AG04450 (cell line): Measurements from ENCODE around the gene ZFYVE21. TPM values are rescaled to one million over a fixed set of nuclear protein-coding genes. Genes with fewer than 3 reads are reported as not detected.

ENCODE experiments used
- CTCF ChIA-PET: fragments of 300-600, 350-600 bp; formaldehyde crosslinking; extraction: SDS; loops from one replicate; lab custom pipeline; 2022; ENCODE audit warnings: antibody characterized with exemption, inconsistent platforms; lab: Charles Lee
- POLR2A ChIA-PET: fragments of 350-600 bp; formaldehyde crosslinking; extraction: SDS; loops from one replicate; lab custom pipeline; 2021; ENCODE audit warnings: antibody characterized with exemption, inconsistent platforms; lab: Yijun Ruan, JAX
- DNase-seq: peaks from one replicate; pipeline ENCODE4 v3.0.0-alpha.2; 2011; ENCODE audit warnings: low read depth, low spot score
- H3K27ac ChIP-seq: one replicate; pipeline ENCODE4 v1.5.1; 2012; ENCODE audit warnings: low read depth, low read length, control low read depth
- H3K27me3 ChIP-seq: one replicate; pipeline ENCODE4 v1.6.0; 2012; ENCODE audit warnings: low read length; ENCODE audit not compliant: control insufficient read depth, insufficient read depth
- H3K4me3 ChIP-seq: 2 replicates; pipeline ENCODE4 v1.5.1; 2011; ENCODE audit warnings: mild to moderate bottlenecking, low read depth, low read length, control low read depth
- H3K9me3 ChIP-seq: 2 replicates; pipeline ENCODE4 v1.5.1; 2012; ENCODE audit warnings: low read length; ENCODE audit not compliant: control insufficient read depth, insufficient read depth
- polyA plus RNA-seq: library from polyadenylated mRNA; depleted of rRNA; stranded (reverse); fragments of >200 nt; gene quantifications from 2 replicates; pipeline ENCODE4 v1.2.3, GENCODE V29; 2011
- TF ChIP-seq, protein P1 (sequence below): IDR thresholded peaks from 2 replicates; pipeline ENCODE4 v1.5.1; 2011; ENCODE audit warnings: low read depth, low read length, control low read depth, inconsistent platforms

ZFYVE21 gene
- polyA plus RNA-seq, 1 experiment: 77.5 TPM

DNA sequence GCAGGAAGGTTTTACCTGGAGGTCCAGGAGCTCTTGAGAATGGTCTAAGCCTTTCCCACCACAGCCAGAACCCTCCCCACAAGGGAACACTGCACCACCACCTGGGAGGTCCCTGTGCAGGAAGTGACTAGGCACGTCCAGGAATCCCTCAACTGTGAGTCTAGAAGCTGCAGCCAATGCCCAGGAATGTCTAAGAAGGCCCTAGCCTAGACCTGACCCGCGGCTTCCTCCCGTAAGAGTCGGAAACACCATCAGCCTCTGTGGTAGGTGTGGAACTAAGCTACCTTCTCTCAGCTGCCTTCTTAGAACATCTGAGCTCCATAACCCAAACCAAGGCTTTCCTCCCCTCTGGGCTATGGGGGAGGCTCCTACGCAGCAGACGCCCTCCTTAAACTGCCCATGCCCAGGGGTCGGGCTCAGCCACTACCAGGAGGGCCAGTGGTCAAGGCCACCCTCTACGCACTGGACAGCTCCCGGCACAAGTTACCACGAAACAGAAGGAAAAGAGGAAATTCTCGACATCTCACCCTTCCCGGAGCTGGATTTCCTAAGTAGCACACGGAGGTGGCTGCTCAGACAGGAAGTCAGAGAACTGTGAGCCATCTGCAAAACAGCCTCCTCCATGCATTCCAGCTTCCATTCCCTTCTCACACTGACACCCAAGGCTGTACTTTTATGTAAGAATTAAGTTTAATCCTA, 25.5 kb downstream of the ZFYVE21 start:
- POLR2A ChIA-PET: no interaction called here
- CTCF ChIA-PET: interaction anchor here (1.5 kb wide), 1 partner anchor 7 kb away, joined by 3 read pairs; no protein-coding TSS in a partner anchor
- Histone ChIP-seq H3K27ac (no peak overlapping the region), H3K27me3 (no peaks in the 10 kb centered on the region), H3K9me3 (peaks cover 4% of the 10 kb centered on the region; the same call in 1 of the 2 replicates), H3K4me3 (no peak overlapping the region)
- no peak for DNase-seq
- TF ChIP-seq, protein P1, sequence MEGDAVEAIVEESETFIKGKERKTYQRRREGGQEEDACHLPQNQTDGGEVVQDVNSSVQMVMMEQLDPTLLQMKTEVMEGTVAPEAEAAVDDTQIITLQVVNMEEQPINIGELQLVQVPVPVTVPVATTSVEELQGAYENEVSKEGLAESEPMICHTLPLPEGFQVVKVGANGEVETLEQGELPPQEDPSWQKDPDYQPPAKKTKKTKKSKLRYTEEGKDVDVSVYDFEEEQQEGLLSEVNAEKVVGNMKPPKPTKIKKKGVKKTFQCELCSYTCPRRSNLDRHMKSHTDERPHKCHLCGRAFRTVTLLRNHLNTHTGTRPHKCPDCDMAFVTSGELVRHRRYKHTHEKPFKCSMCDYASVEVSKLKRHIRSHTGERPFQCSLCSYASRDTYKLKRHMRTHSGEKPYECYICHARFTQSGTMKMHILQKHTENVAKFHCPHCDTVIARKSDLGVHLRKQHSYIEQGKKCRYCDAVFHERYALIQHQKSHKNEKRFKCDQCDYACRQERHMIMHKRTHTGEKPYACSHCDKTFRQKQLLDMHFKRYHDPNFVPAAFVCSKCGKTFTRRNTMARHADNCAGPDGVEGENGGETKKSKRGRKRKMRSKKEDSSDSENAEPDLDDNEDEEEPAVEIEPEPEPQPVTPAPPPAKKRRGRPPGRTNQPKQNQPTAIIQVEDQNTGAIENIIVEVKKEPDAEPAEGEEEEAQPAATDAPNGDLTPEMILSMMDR: no peak

DNA sequence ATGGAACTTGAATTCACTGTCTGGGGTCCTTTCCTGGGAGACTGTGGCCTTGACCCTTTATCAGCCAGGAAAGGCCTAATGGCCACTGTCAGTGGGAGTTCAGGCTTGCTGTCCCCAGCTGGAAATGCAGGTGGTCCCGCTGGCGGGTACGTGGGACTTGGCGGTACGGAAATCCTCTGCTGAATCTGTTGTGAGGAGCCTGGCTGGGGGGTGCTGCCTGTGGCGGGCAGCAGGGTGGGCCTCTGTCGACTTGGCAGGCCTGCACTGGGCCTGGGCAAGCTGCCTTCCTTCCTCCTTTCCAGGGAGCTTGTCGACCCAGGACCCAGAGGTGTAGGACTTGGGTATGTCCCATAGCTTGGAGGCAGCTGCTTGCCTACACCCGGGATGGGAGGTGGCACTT, 26.3 kb downstream of the ZFYVE21 start:
- H3K4me3 ChIP-seq: no peak overlapping the region
- CTCF ChIA-PET: interaction anchor here (1.5 kb wide), 1 partner anchor 8 kb away, joined by 3 read pairs; no protein-coding TSS in a partner anchor
- no peaks in the 10 kb centered on the region for H3K27me3 ChIP-seq
- TF ChIP-seq, protein P1: no peak
- no peak overlapping the region for H3K27ac ChIP-seq
- no peak for DNase-seq
- peaks cover 4% of the 10 kb centered on the region; the same call in 1 of the 2 replicates for H3K9me3 ChIP-seq
- POLR2A ChIA-PET: no interaction called here

DNA sequence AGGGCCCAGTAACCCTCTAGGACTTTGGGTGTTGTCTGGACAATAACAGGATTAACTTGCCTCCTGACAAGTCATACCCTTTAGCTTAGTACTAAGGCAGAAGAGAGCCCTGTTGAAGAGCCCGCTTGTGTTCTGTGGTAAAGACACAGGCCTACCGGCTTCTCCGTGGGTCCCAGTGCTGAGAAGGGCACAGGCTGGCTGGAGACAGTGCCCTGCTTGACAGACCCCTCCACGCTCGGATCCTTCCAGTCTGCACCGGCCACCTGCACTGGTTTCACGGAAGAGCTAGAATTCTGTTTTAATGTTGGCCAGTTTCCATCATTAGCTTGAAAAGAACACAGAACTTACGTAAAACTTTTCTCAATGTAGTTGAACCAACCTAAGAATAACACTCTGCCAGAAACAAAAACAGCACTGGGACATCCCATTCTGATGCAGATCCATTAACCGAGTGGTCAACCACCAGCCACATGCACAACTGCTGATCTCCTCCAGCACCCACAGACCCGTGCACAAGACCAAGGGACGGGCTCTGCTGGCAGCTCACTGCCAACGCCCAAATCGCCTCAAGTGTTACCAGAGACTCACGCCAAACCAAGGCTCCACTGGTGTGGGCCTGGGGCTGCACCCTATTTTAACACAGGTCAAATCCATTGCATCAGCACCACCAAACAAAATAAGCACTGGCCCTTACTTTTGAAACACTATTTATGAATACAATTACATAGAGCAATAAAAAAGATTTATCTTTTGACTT, 27.1 kb downstream of the ZFYVE21 start:
- CTCF ChIA-PET: interaction anchor here (1.5 kb wide), 1 partner anchor 9 kb away, joined by 3 read pairs; no protein-coding TSS in a partner anchor
- TF ChIP-seq, protein P1: no peak
- H3K9me3 ChIP-seq: peaks cover 4% of the 10 kb centered on the region; the same call in 1 of the 2 replicates
- DNase-seq: no peak
- POLR2A ChIA-PET: no interaction called here
- no peak overlapping the region for H3K4me3 ChIP-seq
- H3K27me3 ChIP-seq: no peaks in the 10 kb centered on the region
- no peak overlapping the region for H3K27ac ChIP-seq

DNA sequence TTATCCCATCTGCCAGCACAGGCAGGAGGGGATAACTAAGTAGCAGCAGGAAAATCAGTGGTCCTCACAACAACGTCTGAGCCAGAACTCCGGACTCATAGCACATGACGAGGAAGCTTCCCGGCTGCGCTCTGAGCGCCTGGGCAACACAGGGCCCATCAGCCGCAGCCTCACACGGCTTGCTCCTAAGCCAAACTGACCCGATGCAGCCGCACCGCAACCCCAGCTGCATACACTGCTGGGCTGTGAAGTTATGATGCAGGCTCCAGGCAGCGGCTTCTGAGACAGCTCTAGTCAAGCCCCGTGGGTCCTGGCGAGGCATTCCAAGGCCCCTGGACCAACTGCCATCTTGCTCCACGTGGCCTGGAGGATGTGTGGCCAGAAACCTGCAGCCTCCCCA, 28.1 kb downstream of the ZFYVE21 start:
- no peak for DNase-seq
- POLR2A ChIA-PET: no interaction called here
- TF ChIP-seq, protein P1: no peak
- CTCF ChIA-PET: no interaction called here
- Histone ChIP-seq H3K9me3 (peaks cover 4% of the 10 kb centered on the region; the same call in 1 of the 2 replicates), H3K27me3 (no peaks in the 10 kb centered on the region), H3K27ac (no peak overlapping the region), H3K4me3 (no peak overlapping the region)
